NB4 (cell line): Measurements from ENCODE around the gene TMEM223.
"Not testable (repeated sequence)": the region's sequence is repeated elsewhere in the genome, so short reads cannot be mapped to it uniquely, and the experiment has no call there.

Experiments used
- DNase-seq: peaks from one replicate; pipeline ENCODE4 v3.0.0; 2010; ENCODE audit warnings: low read depth
- H3K4me3 ChIP-seq: one replicate; pipeline ENCODE4 v1.5.1; 2011; ENCODE audit warnings: mild to moderate bottlenecking, low read depth, low read length, moderate library complexity
- CTCF ChIP-seq: IDR thresholded peaks from one replicate; pipeline ENCODE4 v1.5.1; 2012; ENCODE audit warnings: low read depth, low read length
- MAX ChIP-seq: IDR thresholded peaks from 2 replicates; pipeline ENCODE4 v1.6.1; 2011; ENCODE audit warnings: low read depth, low read length
- MYC ChIP-seq: IDR thresholded peaks from 2 replicates; pipeline ENCODE4 v1.6.1; 2011; ENCODE audit warnings: low read depth, low read length
- POLR2A ChIP-seq: IDR thresholded peaks from 2 replicates; pipeline ENCODE4 v1.6.1; 2011; ENCODE audit warnings: mild to moderate bottlenecking; ENCODE audit not compliant: insufficient read length; ENCODE audit errors: extremely low read depth

TMEM223 gene

GRCh38 chr11:62771144-62772021, 20.4 kb downstream of the TMEM223 start, which contains the start of gene TAF6L:
Gene TAF6L, plus strand, starts transcription at chr11:62771396. Its CDS starts 4,388 bp downstream, at chr11:62775784.
- TF ChIP-seq CTCF (no peak), MYC (0 out of 2 replicates have a peak, but pooled peaks have one; percentile 12), MAX (peak; percentile 90), POLR2A (peak; percentile 71)
- H3K4me3 ChIP-seq, result peak within 1 kb of the TSS; percentile 87
- peak; percentile 98 for DNase-seq

- no peak for DNase-seq
- TF ChIP-seq MYC (peak; percentile 21; the same call in 1 of the 2 replicates), MAX (no peak), CTCF (no peak), POLR2A (no peak)
- H3K4me3 ChIP-seq, result peak overlapping the region; percentile 87
These were observed 21.0 kb downstream of the TMEM223 start for GRCh38 chr11:62770778-62771143.

GRCh38 chr11:62760867-62761227, 31.0 kb downstream of the TMEM223 start:
- DNase-seq, H3K4me3 ChIP-seq: not testable (repeated sequence)

- TF ChIP-seq MAX (no peak), POLR2A (no peak), CTCF (no peak), MYC (no peak)
- no peak for DNase-seq
- H3K4me3 ChIP-seq, result no peak overlapping the region
These were observed 33.7 kb downstream of the TMEM223 start for GRCh38 chr11:62757846-62758788.

GRCh38 chr11:62755086-62755615, 36.7 kb downstream of the TMEM223 start:
- DNase-seq, result no peak
- H3K4me3 ChIP-seq, result no peak overlapping the region
- no peak for TF ChIP-seq CTCF
- no peak for TF ChIP-seq MAX
- no peak for TF ChIP-seq MYC
- TF ChIP-seq POLR2A, result no peak
